GM21526 (cell line): ENCODE results near the gene CCDC71L.

ENCODE experiments used
- ATAC-seq: cut with Tn5 transposase; IDR thresholded peaks from one replicate; pipeline ENCODE4 v1.9.1; 2021; ENCODE audit warnings: moderate library complexity; ENCODE audit not compliant: unreplicated experiment, low FRiP score

Gene CCDC71L

GRCh38 chr7:106659166-106659962, 1.6 kb downstream of the CCDC71L start:
- no peak for ATAC-seq

- ATAC-seq = no peak
Measured at GRCh38 chr7:106658316-106659165, 2.4 kb downstream of the CCDC71L start.

- no peak for ATAC-seq
Measured at GRCh38 chr7:106657085-106657991, 3.6 kb downstream of the CCDC71L start.

GRCh38 chr7:106655703-106656498, 5.1 kb downstream of the CCDC71L start:
- ATAC-seq = no peak

- ATAC-seq = no peak
Measured at GRCh38 chr7:106653488-106653887, 7.5 kb downstream of the CCDC71L start.

GRCh38 chr7:106652909-106653308, 8.0 kb downstream of the CCDC71L start:
- ATAC-seq = no peak

- ATAC-seq = no peak
Measured at GRCh38 chr7:106652092-106652491, 8.9 kb downstream of the CCDC71L start.

GRCh38 chr7:106646256-106646655, 14.7 kb downstream of the CCDC71L start:
- ATAC-seq = no peak

- ATAC-seq = no peak
Measured at GRCh38 chr7:106644999-106645398, 16.0 kb downstream of the CCDC71L start.

GRCh38 chr7:106643216-106644000, 17.6 kb downstream of the CCDC71L start:
- ATAC-seq = no peak

- no peak for ATAC-seq
Measured at GRCh38 chr7:106641416-106641815, 19.5 kb downstream of the CCDC71L start.

- ATAC-seq = no peak
Measured at GRCh38 chr7:106640368-106641141, 20.4 kb downstream of the CCDC71L start.

- no peak for ATAC-seq
Measured at GRCh38 chr7:106639476-106640334, 21.3 kb downstream of the CCDC71L start.

- ATAC-seq = no peak
Measured at GRCh38 chr7:106635411-106635810, 25.5 kb downstream of the CCDC71L start.

- ATAC-seq = no peak
Measured at GRCh38 chr7:106634958-106635357, 26.0 kb downstream of the CCDC71L start.

- no peak for ATAC-seq
Measured at GRCh38 chr7:106630648-106631047, 30.3 kb downstream of the CCDC71L start.

- no peak for ATAC-seq
Measured at GRCh38 chr7:106629516-106629915, 31.4 kb downstream of the CCDC71L start.
